NCI-H146 treated with DMSO at 0.1 percent for 48 hours (cell line): ENCODE data around the gene MTCH2.
"Not testable (repeated sequence)": the region's sequence is repeated elsewhere in the genome, so short reads cannot be mapped to it uniquely, and the experiment has no call there.

ENCODE experiments used
- DNase-seq: peaks from one replicate; lab custom pipeline; 2025; ENCODE audit not compliant: unreplicated experiment; lab: John Stamatoyannopoulos, UW

MTCH2 gene

GRCh38 chr11:47642099-47642855 lies at the start of gene MTCH2:
Gene MTCH2 (minus strand): TSS chr11:47642559. CDS start chr11:47642465, 94 bp downstream.
- peak; percentile 91 for DNase-seq

DNA sequence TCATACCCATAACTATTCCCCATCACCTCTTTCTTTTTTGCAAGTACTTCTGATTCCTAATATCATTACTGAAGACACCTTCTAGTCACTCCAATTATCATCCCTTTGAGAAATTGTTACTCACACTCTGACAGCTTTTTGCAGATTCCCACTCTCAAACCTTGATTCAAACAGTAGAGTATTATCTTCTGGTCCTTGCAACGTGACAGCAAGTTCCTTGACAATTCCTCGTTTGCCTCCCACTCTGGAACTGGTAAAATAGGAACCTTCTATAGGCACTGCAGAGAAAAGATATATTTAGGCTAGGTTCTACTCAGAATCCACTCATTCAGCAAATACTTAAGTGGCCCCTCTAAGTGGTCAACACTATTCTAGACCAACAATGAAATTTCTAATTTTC lies 49.6 kb upstream of the MTCH2 start:
- no peak for DNase-seq

DNA sequence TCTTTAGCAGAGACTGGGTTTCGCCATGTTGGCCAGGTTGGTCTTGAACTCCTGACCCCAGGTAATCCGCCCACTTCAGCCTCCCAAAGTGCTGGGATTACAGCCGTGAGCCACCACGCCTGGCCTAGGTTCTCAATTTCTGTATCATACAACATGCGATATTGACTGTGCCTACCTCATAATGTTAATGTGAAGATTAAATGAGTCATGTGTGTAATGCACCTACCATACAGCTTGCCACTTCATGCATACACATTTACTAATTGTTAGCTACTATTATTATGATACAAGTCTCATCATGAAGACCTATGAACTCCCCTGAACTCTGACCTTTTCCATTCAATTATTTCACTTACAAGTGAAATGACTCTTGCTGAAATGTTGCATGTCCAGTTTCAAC lies 47.1 kb upstream of the MTCH2 start:
- no peak for DNase-seq

- DNase-seq = no peak
Observed at GRCh38 chr11:47688991-47689390, 46.6 kb upstream of the MTCH2 start.

DNA sequence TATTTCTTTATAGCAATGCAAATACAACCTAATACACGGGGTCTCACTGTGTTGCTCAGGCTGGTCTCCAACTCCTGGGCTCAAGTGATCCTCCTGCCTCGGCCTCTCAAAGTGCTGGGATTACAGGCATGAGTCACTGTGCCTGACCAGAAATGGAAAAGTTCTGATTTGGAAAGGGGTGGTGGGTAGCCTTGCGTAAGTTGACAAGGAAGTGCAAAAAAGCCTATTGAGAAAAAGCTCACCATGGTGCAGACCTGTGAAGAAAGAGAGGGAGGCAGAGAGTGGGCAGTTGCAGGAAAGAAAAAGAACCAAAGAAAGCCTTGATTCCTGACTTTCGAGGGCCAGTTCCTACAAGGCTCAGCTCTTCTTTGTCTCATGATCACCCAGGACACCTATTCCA lies 45.8 kb upstream of the MTCH2 start:
- DNase-seq = no peak

- DNase-seq = not testable (repeated sequence)
Observed at GRCh38 chr11:47686704-47687103, 44.3 kb upstream of the MTCH2 start.

- no peak for DNase-seq
Observed at GRCh38 chr11:47686151-47686550, 43.8 kb upstream of the MTCH2 start.

DNA sequence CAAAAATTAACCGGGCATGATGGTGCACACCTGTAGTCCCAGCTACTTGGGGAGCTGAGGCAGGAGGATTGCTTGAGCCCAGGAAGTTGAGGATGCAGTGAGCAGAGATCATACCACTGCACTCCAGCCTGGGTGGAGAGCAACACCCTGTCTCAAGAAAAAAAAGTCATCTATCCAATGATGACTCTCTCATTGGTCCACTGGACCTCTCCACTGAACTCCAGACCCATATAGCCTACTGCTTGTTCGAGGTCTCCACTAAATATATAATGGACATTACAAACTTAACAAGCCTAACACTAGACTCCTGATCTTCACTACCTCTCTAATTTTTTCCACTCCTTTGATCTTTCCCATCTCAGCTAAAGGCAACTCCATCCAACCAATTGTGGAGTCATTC lies 33.5 kb upstream of the MTCH2 start:
- DNase-seq = no peak

GRCh38 chr11:47672283-47672730 lies 29.9 kb upstream of the MTCH2 start:
- no peak for DNase-seq

DNA sequence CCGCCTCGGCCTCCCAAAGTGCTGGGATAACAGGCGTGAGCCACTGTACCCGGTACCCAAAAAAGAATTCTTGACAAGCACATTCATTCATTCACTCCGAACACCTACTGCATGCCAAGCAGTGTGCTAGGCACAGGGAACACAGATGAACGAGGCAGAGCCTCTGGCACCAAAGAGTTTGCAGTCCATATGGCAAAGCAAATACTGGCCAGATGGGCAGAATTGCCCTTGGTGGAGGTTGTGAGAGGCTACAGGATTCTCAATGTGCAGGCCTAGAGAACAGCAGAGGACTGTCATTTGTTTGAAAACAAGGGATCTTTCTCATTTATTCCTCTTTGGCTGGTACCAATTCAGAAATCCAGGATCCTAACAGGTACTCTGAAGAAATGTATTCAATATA lies 27.5 kb upstream of the MTCH2 start:
- no peak for DNase-seq

DNA sequence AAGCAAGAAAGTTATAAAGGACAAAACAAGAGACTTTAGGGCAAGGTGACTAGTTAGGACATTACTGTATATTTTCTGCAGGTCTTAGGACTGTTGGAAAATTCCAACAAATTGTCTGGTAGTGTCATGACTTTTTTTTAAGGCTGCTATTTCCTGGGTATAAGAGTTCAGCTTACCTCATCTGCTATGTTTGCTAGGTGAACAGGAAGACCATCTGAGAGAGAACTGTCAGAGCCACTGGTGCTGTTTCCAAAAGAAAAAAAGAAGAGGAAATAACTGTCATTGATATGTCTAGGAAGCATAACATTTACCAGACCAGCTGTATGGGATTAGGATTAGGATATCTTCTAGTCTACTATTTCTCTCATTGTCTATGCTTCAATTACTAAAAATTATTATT lies 26.3 kb upstream of the MTCH2 start:
- no peak for DNase-seq

DNA sequence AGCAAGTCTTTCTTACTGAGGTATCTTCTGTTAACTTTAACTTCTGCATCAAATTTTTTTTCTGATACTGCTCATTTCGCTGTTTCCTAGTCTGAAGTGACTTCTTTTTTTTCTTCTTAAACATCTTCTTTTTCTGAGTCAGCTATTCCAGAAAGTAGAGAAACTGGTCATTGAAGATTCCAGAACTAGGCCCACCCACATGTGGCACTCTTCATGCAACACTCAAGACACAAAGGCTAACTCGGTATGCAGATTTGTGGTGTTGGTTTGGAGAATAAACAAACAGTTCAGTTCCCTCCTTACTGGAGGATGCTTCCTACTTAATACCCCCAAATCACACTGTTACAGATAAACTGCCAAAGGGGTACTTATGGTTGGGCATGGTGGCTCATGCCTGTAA lies 25.2 kb upstream of the MTCH2 start:
- DNase-seq = no peak

DNA sequence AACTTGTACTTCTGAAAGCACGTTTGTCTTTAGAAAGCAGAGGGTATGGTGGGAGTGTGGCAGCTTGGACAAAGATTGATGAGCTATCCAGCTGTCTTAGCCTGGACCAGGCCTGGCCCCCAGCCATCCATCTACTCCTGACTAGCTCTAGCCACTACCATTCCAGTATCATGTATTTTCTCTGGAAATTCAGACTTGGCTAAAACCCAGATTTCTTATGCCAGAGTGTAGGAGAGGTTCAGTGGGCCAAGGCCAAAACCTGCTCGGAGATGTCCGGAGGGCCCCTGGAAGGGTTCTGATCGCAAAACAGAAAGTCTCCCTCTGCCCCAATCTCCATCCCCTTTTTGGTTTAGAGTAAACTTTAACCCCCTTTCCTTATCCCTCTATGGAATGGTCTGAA lies 24.8 kb upstream of the MTCH2 start:
- no peak for DNase-seq

DNA sequence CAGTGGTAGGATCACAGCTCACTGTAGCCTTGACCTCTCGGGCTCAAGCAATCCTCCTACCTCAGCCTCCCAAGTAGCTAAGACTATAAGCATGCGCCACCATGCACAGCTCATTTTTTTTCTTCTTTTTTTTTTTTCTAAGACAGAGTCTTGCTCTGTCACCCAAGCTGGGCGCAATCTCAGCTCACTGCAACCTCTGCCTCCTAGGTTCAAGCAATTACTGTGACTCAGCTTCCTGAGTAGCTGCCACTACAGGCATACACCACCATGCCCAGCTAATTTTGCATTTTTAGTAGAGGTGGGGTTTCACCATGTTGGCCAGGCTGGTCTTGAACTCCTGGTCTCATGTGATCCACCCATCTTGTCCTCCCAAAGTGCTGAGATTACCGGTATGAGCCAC lies 22.6 kb upstream of the MTCH2 start:
- DNase-seq = not testable (repeated sequence)

DNA sequence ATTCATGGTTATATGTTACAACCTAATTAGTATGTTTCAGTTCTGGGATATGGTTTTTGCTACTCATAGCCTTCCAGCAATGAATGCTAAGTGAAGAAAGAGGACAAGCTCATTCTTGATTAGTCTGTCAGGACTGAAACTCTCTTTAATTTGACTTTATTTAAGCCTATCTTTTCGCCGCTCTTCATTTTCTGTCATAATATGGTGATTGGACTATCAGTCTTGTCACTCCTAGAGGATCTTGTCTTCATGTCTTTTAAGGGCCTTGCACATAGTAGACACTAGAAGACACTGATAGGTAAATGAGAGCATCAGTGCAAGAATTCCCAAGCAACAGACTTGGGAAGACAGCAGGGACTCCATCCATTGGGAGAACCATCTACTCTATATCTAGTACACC lies 18.9 kb upstream of the MTCH2 start:
- no peak for DNase-seq

GRCh38 chr11:47659276-47659675 lies 16.9 kb upstream of the MTCH2 start:
- no peak for DNase-seq

- no peak for DNase-seq
Observed at GRCh38 chr11:47656260-47656885, 14.0 kb upstream of the MTCH2 start.

GRCh38 chr11:47651818-47652469 lies 9.6 kb upstream of the MTCH2 start:
- DNase-seq = no peak

DNA sequence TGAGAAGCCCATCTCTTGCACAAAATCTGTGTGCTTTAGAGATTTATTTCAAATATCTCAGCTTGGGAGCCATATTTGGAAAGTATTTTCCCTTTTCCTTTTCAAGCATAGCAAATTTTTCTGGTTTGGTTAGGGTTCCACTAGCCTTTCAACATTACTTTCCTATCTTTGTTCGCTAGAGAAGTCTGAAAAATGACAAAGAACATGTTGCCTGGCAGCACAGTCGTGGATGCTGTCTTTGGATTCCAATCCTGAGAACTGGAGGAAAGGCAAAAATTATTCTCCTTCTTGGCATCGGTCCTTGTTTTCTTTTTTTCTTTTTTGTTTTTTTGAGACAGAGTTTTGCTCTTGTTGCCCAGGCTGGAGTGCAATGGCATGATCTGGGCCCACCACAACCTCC lies 6.9 kb upstream of the MTCH2 start:
- no peak for DNase-seq

GRCh38 chr11:47646019-47646418 lies 3.7 kb upstream of the MTCH2 start:
- no peak for DNase-seq

DNA sequence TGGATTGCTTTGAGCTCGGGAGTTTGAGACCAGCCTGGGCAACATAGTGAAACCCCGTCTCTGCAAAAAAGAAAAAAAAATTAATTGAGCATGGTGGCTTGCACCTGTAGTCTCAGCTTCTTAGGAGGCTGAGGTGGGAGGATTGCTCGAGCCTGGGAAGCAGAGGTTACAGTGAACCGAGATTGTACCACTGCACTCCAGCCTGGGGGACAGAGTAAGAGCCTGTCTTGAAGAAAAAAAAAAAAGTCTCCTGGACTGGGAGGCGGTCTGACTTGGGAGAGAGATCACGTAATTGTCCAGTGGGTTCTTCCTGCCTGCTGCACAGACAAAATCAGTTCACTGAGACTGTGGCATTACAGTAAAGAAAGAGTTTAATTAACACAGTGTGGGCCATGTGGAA lies 3.1 kb upstream of the MTCH2 start:
- no peak for DNase-seq

DNA sequence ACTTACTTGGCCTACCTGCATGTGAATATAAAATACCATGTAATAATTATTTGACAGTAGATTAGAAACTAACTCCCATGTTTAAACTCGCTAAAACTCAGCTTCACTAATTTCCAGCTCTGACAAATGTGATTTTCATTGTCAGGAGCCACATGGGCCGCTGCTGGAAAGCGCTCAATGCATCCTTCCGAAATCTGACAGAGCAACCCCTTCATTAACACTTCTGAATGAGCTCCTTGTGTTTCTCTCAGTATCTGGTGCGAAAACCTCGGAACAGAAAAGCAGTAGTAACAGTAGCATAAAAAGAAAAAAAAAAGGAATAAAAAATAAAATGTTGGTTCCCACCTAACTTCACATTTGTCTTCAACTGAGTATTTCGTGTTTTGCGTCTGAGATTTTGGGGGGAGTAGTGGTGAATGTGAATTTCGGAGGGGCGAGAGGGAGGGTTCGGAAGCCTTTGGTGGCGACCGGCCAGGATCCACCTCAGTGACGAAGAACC lies 710 bp downstream of the MTCH2 start:
- no peak for DNase-seq
